Tibial nerve (tissue), 4 donors: ENCODE measurements around the gene SCAND1. TPM values are rescaled to one million over a fixed set of nuclear protein-coding genes. Genes with fewer than 3 reads are reported as not detected.

Experiments used
- DNase-seq, 2 donors: peaks; one replicate each; pipeline ENCODE4 v3.0.0-alpha.2; 2019; ENCODE audit warnings: low spot score in 2 of 2
- H3K27ac ChIP-seq, 4 donors: fragments of 200-600 bp; sonication (generic) in 3 of 4; one replicate each; pipeline ENCODE4 v1.5.1; 2017 to 2019; ENCODE audit warnings: mild to moderate bottlenecking in 1 of 4
- H3K27me3 ChIP-seq, 2 donors: fragments of 200-600 bp; sonication (generic) in 1 of 2; one replicate each; pipeline versions ENCODE4 v1.5.1 to v1.6.0; 2017 to 2019
- H3K36me3 ChIP-seq, 3 donors: fragments of 200-600 bp; sonication (generic); one replicate each; pipeline ENCODE4 v1.5.1; 2018 to 2019
- H3K4me1 ChIP-seq, 4 donors: fragments of 200-600 bp; sonication (generic) in 3 of 4; one replicate each; pipeline ENCODE4 v1.5.1; 2017 to 2019
- H3K4me3 ChIP-seq, 4 donors: fragments of 200-600 bp; sonication (generic) in 3 of 4; one replicate each; pipeline ENCODE4 v1.5.1; 2017 to 2019; ENCODE audit warnings: mild to moderate bottlenecking in 1 of 4, moderate library complexity in 1 of 4
- H3K9me3 ChIP-seq, 4 donors: fragments of 200-600 bp; sonication (generic) in 3 of 4; one replicate each; pipeline ENCODE4 v1.5.1; 2017 to 2019
- CTCF ChIP-seq, 5 experiments: fragments of 200-600 bp in 3 of 5; fragments of 450-650 bp in 2 of 5; sonication (generic) in 3 of 5; IDR thresholded peaks; one replicate each; pipeline ENCODE4 v1.5.1; 2016 to 2019; ENCODE audit warnings: antibody characterized with exemption in 5 of 5, mild to moderate bottlenecking in 3 of 5, moderate library complexity in 2 of 5
- EP300 ChIP-seq, 2 donors: sonication (generic); formaldehyde crosslinking; IDR thresholded peaks; one replicate each; pipeline ENCODE4 v1.6.1; 2017; ENCODE audit warnings: antibody characterized with exemption in 2 of 2, mild to moderate bottlenecking in 1 of 2
- POLR2A ChIP-seq, 2 donors: fragments of 450-650 bp; IDR thresholded peaks; one replicate each; pipeline ENCODE4 v1.6.1; 2017; ENCODE audit warnings: antibody characterized with exemption in 2 of 2, mild to moderate bottlenecking in 2 of 2, moderate library complexity in 2 of 2
- WGBS, 2 donors: methylation state at CpG; one replicate each; pipeline ENCODE4 v1.1.5; 2018; 5-methylcytosine and 5-hydroxymethylcytosine counted together
- total RNA-seq, 4 donors: library from RNA; depleted of rRNA; stranded (reverse); fragments of >200 nt; gene quantifications; one replicate each; pipeline ENCODE4 v1.1.0, GENCODE V29; 2016

Gene SCAND1
- total RNA-seq, 4 donors from 2014 or later = 120 to 224 (median 151) TPM

- Histone ChIP-seq H3K36me3 (peaks cover 2 to 83% (median 6%) of the 10 kb centered on the region in 3 donors), H3K27ac (no peak overlapping the region), H3K9me3 (no peaks in the 10 kb centered on the region), H3K27me3 (no peaks in the 10 kb centered on the region), H3K4me1 (no peaks in the 10 kb centered on the region), H3K4me3 (no peak overlapping the region)
- WGBS, 2 donors = 95 to 97% methylated on average over 3 of the region's 3 CpGs
- TF ChIP-seq CTCF (IDR thresholded peaks at IDR 0.05) = no peak
- TF ChIP-seq POLR2A (IDR thresholded peaks at IDR 0.05) = no peak
- no peak for TF ChIP-seq EP300 (IDR thresholded peaks at IDR 0.05)
- no peak for DNase-seq
These were observed 15.0 kb downstream of the SCAND1 start for GRCh38 chr20:35939264-35939663.

GRCh38 chr20:35934050-35934449 is 20.3 kb downstream of the SCAND1 start:
- no peak overlapping the region for H3K4me3 ChIP-seq
- no peak overlapping the region for H3K27ac ChIP-seq
- H3K9me3 ChIP-seq = no peaks in the 10 kb centered on the region
- no peak for DNase-seq
- TF ChIP-seq EP300 (IDR thresholded peaks at IDR 0.05) (no peak), POLR2A (IDR thresholded peaks at IDR 0.05) (no peak), CTCF (IDR thresholded peaks at IDR 0.05) (no peak)
- H3K4me1 ChIP-seq = no peaks in the 10 kb centered on the region
- WGBS, 2 donors = 81% methylated on average over 4 of the region's 4 CpGs
- peaks cover 0 to 80% (median 2%) of the 10 kb centered on the region in 3 donors for H3K36me3 ChIP-seq
- H3K27me3 ChIP-seq = no peaks in the 10 kb centered on the region

- Histone ChIP-seq H3K4me1 (no peaks in the 10 kb centered on the region), H3K36me3 (peaks cover 0 to 68% (median 0%) of the 10 kb centered on the region in 3 donors), H3K9me3 (no peaks in the 10 kb centered on the region), H3K27ac (no peak overlapping the region), H3K27me3 (no peaks in the 10 kb centered on the region), H3K4me3 (no peak overlapping the region)
- TF ChIP-seq CTCF (IDR thresholded peaks at IDR 0.05) (no peak), EP300 (IDR thresholded peaks at IDR 0.05) (no peak), POLR2A (IDR thresholded peaks at IDR 0.05) (no peak)
- DNase-seq = no peak
- 94 to 95% methylated on average over 2 of the region's 2 CpGs for WGBS, 2 donors
These were observed 25.0 kb downstream of the SCAND1 start for GRCh38 chr20:35929301-35929700.

- no peaks in the 10 kb centered on the region for H3K4me1 ChIP-seq
- H3K4me3 ChIP-seq = no peak overlapping the region
- TF ChIP-seq POLR2A (IDR thresholded peaks at IDR 0.05) (no peak), CTCF (IDR thresholded peaks at IDR 0.05) (no peak)
- no peaks in the 10 kb centered on the region for H3K27me3 ChIP-seq
- no peak for DNase-seq
- no peak overlapping the region for H3K27ac ChIP-seq
- no peaks in the 10 kb centered on the region for H3K9me3 ChIP-seq
- 96 to 97% methylated on average over 3 of the region's 3 CpGs for WGBS, 2 donors
- H3K36me3 ChIP-seq = peaks cover 0 to 59% (median 4%) of the 10 kb centered on the region in 3 donors
These were observed 33.8 kb downstream of the SCAND1 start for GRCh38 chr20:35920523-35920922.

GRCh38 chr20:35918021-35918420 is 36.3 kb downstream of the SCAND1 start:
- Histone ChIP-seq H3K27ac (no peak overlapping the region), H3K4me3 (no peak overlapping the region), H3K9me3 (no peaks in the 10 kb centered on the region), H3K4me1 (no peaks in the 10 kb centered on the region), H3K27me3 (no peaks in the 10 kb centered on the region), H3K36me3 (peaks cover 0 to 78% (median 4%) of the 10 kb centered on the region in 3 donors)
- 96 to 100% methylated on average over 1 of the region's 1 CpG for WGBS, 2 donors
- TF ChIP-seq POLR2A (IDR thresholded peaks at IDR 0.05) (no peak), CTCF (IDR thresholded peaks at IDR 0.05) (no peak), EP300 (IDR thresholded peaks at IDR 0.05) (no peak)
- no peak for DNase-seq
